GM12878 (cell line): Measurements from ENCODE around the gene PFN4.

ENCODE experiments used
- JUND ChIP-seq: IDR thresholded peaks from 2 replicates; pipeline ENCODE4 v1.6.1; 2012; ENCODE audit warnings: low read depth, mild to moderate bottlenecking, low read length, improper control_type of control experiment, moderate library complexity
- SRF ChIP-seq, 2 experiments: IDR thresholded peaks; 2 replicates each; pipeline ENCODE4 v1.6.1; 2011; ENCODE audit warnings: low read depth in 2 of 2, low read length in 2 of 2, mild to moderate bottlenecking in 1 of 2, moderate library complexity in 1 of 2
- TAF1 ChIP-seq: IDR thresholded peaks from 2 replicates; pipeline ENCODE4 v1.6.1; 2011; ENCODE audit warnings: mild to moderate bottlenecking, low read depth, low read length, borderline replicate concordance
- TARDBP ChIP-seq: IDR thresholded peaks from 2 replicates; pipeline ENCODE4 v1.6.1; 2016; ENCODE audit warnings: borderline replicate concordance
- TF ChIP-seq, protein P1 (sequence below): IDR thresholded peaks from 2 replicates; pipeline ENCODE4 v1.6.1; 2012; ENCODE audit warnings: low read depth, low read length, improper control_type of control experiment

DNA sequence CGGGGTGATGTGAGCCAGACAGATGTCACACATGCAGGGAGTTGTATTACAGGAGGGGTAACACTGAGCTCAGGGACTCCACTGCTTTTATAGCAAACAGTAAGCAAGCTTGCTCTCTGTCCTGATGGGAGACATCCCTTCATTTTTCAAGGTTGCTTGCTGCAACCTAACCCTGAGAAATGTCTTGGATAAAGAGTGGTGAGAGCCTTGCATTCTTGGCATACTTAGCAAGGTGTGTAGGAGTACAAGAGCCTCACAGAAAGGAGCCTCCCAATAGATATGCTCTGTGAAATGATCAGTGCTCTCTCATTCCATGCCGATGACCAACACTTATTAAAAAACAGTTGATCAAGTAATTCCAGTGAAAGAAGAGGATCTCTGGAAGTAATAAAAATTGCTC is 8.1 kb downstream of the PFN4 start:
- no peak for TF ChIP-seq SRF (IDR thresholded peaks at IDR 0.05; ENCODE audit: low read depth in 2 of 2, low read length in 2 of 2)
- TF ChIP-seq TARDBP, result no peak
- TF ChIP-seq TAF1, result no peak
- TF ChIP-seq, protein P1, sequence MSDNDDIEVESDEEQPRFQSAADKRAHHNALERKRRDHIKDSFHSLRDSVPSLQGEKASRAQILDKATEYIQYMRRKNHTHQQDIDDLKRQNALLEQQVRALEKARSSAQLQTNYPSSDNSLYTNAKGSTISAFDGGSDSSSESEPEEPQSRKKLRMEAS, result no peak
- no peak for TF ChIP-seq JUND
